Mucosa of descending colon (tissue), 3 donors: ENCODE results near the gene SF1. TPM values are rescaled to one million over a fixed set of nuclear protein-coding genes. Genes with fewer than 3 reads are reported as not detected.

Experiments used
- ATAC-seq: fragments of 200-7000 bp; cut with Tn5 transposase; one replicate; pipeline ENCODE4 v1.9.1; 2020; ENCODE audit warnings: mild to moderate bottlenecking, moderate library complexity
- DNase-seq, 3 donors: peaks; one replicate each; pipeline ENCODE4 v3.0.0-alpha.2; 2020
- H3K36me3 ChIP-seq: fragments of 200-600 bp; one replicate; pipeline ENCODE4 v1.8.0; 2021; ENCODE audit warnings: low read depth, mild to moderate bottlenecking
- H3K4me1 ChIP-seq: fragments of 200-600 bp; one replicate; pipeline ENCODE4 v1.8.0; 2021; ENCODE audit warnings: low read depth, mild to moderate bottlenecking
- H3K4me3 ChIP-seq: fragments of 200-600 bp; one replicate; pipeline ENCODE4 v1.8.0; 2021; ENCODE audit warnings: mild to moderate bottlenecking
- H3K9me3 ChIP-seq: fragments of 200-600 bp; one replicate; pipeline ENCODE4 v1.8.0; 2021; ENCODE audit warnings: mild to moderate bottlenecking
- CTCF ChIP-seq: fragments of 200-600 bp; IDR thresholded peaks from one replicate; pipeline ENCODE4 v1.8.0; 2022; ENCODE audit warnings: antibody characterized with exemption, mild to moderate bottlenecking
- intact Hi-C, 2 donors: fragments of 100-400 bp; cut with DNase I in 1 of 2; cut with micrococcal nuclease in 1 of 2; formaldehyde crosslinking; loops; one replicate each; pipeline versions ENCODE4 v1.11.0 to v1.11.1; 2022; cut with DNase I, micrococcal nuclease
- long read RNA-seq, 2 donors: library from polyadenylated mRNA; unstranded; transcript quantifications; one replicate each; pipeline ENCODE4 v2.0.0, GENCODE V29; 2019 to 2021
- total RNA-seq, 3 donors: library from RNA; stranded (reverse); fragmentation: NEBNext Ultra II Directional in 2 of 3; extraction: Animal tissue kit (Norgen Biotek cat#: 25700) in 2 of 3; gene quantifications; one replicate each; pipeline versions ENCODE4 v1.2.1 to v1.2.4, GENCODE V29; 2021 to 2023
- donor health status: DM: no; HTN: no; CAD: no; lungs with moderate emphysema.
- donor health status: DM: no; HTN: no; CAD: no.
- donor health status: DM: no; HTN: yes; CAD: no.

The SF1 gene, protein sequence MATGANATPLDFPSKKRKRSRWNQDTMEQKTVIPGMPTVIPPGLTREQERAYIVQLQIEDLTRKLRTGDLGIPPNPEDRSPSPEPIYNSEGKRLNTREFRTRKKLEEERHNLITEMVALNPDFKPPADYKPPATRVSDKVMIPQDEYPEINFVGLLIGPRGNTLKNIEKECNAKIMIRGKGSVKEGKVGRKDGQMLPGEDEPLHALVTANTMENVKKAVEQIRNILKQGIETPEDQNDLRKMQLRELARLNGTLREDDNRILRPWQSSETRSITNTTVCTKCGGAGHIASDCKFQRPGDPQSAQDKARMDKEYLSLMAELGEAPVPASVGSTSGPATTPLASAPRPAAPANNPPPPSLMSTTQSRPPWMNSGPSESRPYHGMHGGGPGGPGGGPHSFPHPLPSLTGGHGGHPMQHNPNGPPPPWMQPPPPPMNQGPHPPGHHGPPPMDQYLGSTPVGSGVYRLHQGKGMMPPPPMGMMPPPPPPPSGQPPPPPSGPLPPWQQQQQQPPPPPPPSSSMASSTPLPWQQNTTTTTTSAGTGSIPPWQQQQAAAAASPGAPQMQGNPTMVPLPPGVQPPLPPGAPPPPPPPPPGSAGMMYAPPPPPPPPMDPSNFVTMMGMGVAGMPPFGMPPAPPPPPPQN
- 100 to 1,000 TPM; 223 to 317 (median 241) TPM for total RNA-seq
- long read RNA-seq, donor 1, transcript SF1-201 (13 exons, 2,850 nt): major isoform, 67 of 149 reads
- long read RNA-seq, donor 1, transcript SF1-204 (13 exons, 3,470 nt): minor isoform, 13 of 149 reads
- long read RNA-seq, donor 1, transcript SF1-205 (13 exons, 2,854 nt): minor isoform, 7 of 149 reads
- long read RNA-seq, donor 1, partial matches to known transcripts: 20 of 149 reads
- long read RNA-seq, donor 1, other reads (novel, unspliced or antisense): 35 of 149 reads
- long read RNA-seq, donor 2, transcript SF1-212 (2 exons, 983 nt): major isoform, 19 of 28 reads
- long read RNA-seq, donor 2, partial matches to known transcripts: 1 of 28 reads
- long read RNA-seq, donor 2, other reads (novel, unspliced or antisense): 4 of 28 reads

- Histone ChIP-seq H3K4me1 (peaks cover 20% of the 10 kb centered on the region), H3K9me3 (no peaks in the 10 kb centered on the region), H3K36me3 (peaks cover 9% of the 10 kb centered on the region), H3K4me3 (peak within 1 kb of the TSS; percentile 99)
- intact Hi-C loops: no loop called here
- DNase-seq (peak; percentile 97 to 99 (median 99)), ATAC-seq (peak; percentile 90)
- no peak for TF ChIP-seq CTCF
Observed at GRCh38 chr11:64778473-64779298, at the start of gene SF1. Gene SF1 (minus strand): TSS chr11:64778542. CDS start chr11:64778392, 150 bp downstream.

- TF ChIP-seq CTCF: no peak
- no peaks in the 10 kb centered on the region for H3K4me1 ChIP-seq
- DNase-seq (no peak), ATAC-seq (no peak)
- intact Hi-C loops: no loop called here
- no peaks in the 10 kb centered on the region for H3K9me3 ChIP-seq
- no peaks in the 10 kb centered on the region for H3K36me3 ChIP-seq
- H3K4me3 ChIP-seq: no peak overlapping the region
Observed at GRCh38 chr11:64827451-64827839, 49.1 kb upstream of the SF1 start.

DNA sequence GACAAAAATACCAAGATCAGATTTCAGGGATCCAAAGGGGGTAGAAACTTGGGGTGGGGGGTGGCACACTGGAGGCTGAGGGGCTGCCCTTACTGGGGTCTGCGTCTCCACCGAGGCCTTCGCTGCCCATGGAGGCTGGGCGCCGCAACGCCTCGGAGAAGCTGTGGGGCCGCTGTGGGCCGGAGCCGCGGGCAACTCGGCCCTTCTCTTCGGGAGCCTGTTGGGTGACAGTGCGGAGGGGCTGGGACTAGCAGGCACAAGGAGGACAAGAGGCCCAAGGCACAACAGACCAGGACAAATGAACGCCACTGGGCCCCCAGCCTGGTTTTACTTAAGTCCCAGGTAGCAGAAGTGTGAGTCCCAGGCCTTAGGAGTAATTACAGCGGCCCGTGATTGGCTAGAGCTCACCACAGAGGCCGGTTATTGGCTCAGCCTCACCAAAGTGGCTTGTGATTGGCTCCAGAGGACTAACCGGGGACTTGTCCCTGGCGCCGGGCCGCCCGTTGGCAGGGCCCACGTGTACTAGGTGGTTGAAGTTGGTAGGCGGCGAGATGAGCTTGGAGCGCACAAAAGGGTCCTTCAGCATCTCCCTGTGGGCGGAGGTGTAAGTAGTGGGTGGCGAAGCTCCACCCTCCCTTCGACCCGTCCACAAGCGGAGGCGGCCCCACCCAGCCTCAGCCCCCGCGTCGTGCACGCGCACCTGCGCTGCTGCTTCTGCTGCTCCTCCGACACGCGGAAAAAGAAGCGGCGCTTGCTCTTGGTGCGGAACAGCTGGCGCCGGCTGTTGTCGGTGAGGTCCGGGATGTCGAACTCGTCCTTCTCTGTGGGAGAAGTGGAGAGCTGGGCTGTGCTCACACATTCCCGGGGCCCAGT, 48.5 kb upstream of the SF1 start:
- no peak for DNase-seq
- Histone ChIP-seq H3K4me3 (no peak overlapping the region), H3K36me3 (no peaks in the 10 kb centered on the region), H3K4me1 (no peaks in the 10 kb centered on the region), H3K9me3 (no peaks in the 10 kb centered on the region)
- TF ChIP-seq CTCF: no peak
- ATAC-seq: no peak
- intact Hi-C loops: no loop called here

GRCh38 chr11:64826062-64826461, 47.7 kb upstream of the SF1 start:
- Histone ChIP-seq H3K4me1 (no peaks in the 10 kb centered on the region), H3K4me3 (no peak overlapping the region), H3K9me3 (no peaks in the 10 kb centered on the region), H3K36me3 (no peaks in the 10 kb centered on the region)
- ATAC-seq (no peak), DNase-seq (no peak)
- intact Hi-C loops: no loop called here
- TF ChIP-seq CTCF: no peak
